HTR-8/SVneo (cell line): Measurements from ENCODE around the gene GALNT9.
A peak's percentile ranks its signal among the peaks of the same experiment; 100 is the strongest.
"Not testable (repeated sequence)": the region's sequence is repeated elsewhere in the genome, so short reads cannot be mapped to it uniquely, and the experiment has no call there.

ENCODE experiments used
- DNase-seq: peaks from one replicate; pipeline ENCODE4 v3.0.0; 2011; ENCODE audit warnings: low spot score, mixed read lengths; ENCODE audit not compliant: insufficient read length
- FAIRE-seq: peaks from 2 replicates; lab custom pipeline; 2011; peaks lifted over from hg19 to GRCh38; lab: Jason Lieb, UNC

The GALNT9 gene

GRCh38 chr12:132226604-132227003, 102.8 kb downstream of the GALNT9 start:
- FAIRE-seq (no peak), DNase-seq (no peak)

GRCh38 chr12:132225214-132225613, 104.2 kb downstream of the GALNT9 start:
- no peak for FAIRE-seq
- no peak for DNase-seq

GRCh38 chr12:132224484-132224883, 104.9 kb downstream of the GALNT9 start:
- FAIRE-seq, result no peak
- DNase-seq, result no peak

GRCh38 chr12:132222808-132223173, 106.6 kb downstream of the GALNT9 start:
- DNase-seq (no peak), FAIRE-seq (no peak)

GRCh38 chr12:132222096-132222807, 107.1 kb downstream of the GALNT9 start:
- peak; percentile 65 for DNase-seq
- no peak for FAIRE-seq

GRCh38 chr12:132219761-132220160, 109.6 kb downstream of the GALNT9 start:
- FAIRE-seq, DNase-seq: not testable (repeated sequence)

- DNase-seq (no peak), FAIRE-seq (no peak)
Measured at GRCh38 chr12:132219323-132219722, 110.1 kb downstream of the GALNT9 start.

GRCh38 chr12:132218915-132219314, 110.5 kb downstream of the GALNT9 start:
- no peak for FAIRE-seq
- peak; percentile 41 for DNase-seq

GRCh38 chr12:132218527-132218875, 110.9 kb downstream of the GALNT9 start:
- no peak for FAIRE-seq
- DNase-seq, result no peak

GRCh38 chr12:132217800-132218526, 111.4 kb downstream of the GALNT9 start:
- DNase-seq (no peak), FAIRE-seq (no peak)

- FAIRE-seq (peak; percentile 48), DNase-seq (no peak)
Measured at GRCh38 chr12:132217371-132217770, 112.0 kb downstream of the GALNT9 start.

- DNase-seq (no peak), FAIRE-seq (no peak)
Measured at GRCh38 chr12:132216354-132216987, 112.9 kb downstream of the GALNT9 start.

- no peak for FAIRE-seq
Measured at GRCh38 chr12:132215299-132215989, 113.9 kb downstream of the GALNT9 start.

GRCh38 chr12:132214891-132215290, 114.5 kb downstream of the GALNT9 start:
- FAIRE-seq (no peak), DNase-seq (no peak)

More at GRCh38 chr12:132215299-132215989, 113.9 kb downstream of the GALNT9 start:
- DNase-seq, result no peak

- no peak for FAIRE-seq
Measured at GRCh38 chr12:132214161-132214476, 115.3 kb downstream of the GALNT9 start.

GRCh38 chr12:132213359-132214160, 115.8 kb downstream of the GALNT9 start:
- DNase-seq (no peak), FAIRE-seq (peak; percentile 86)

More at GRCh38 chr12:132214161-132214476, 115.3 kb downstream of the GALNT9 start:
- DNase-seq, result no peak

GRCh38 chr12:132211816-132212215, 117.6 kb downstream of the GALNT9 start:
- DNase-seq (no peak), FAIRE-seq (no peak)

GRCh38 chr12:132211326-132211725, 118.1 kb downstream of the GALNT9 start:
- no peak for DNase-seq
- no peak for FAIRE-seq

GRCh38 chr12:132210223-132211055, 119.0 kb downstream of the GALNT9 start:
- FAIRE-seq (no peak), DNase-seq (no peak)
